Activated naive CD4-positive, alpha-beta T cell treated with Interleukin-2 at 50 U/mL for 16 hours (primary cell): Measurements from ENCODE around the gene CHMP5.

ENCODE experiments used
- DNase-seq: peaks from one replicate; pipeline ENCODE4 v3.0.0-alpha.2; 2020

CHMP5 gene

DNA sequence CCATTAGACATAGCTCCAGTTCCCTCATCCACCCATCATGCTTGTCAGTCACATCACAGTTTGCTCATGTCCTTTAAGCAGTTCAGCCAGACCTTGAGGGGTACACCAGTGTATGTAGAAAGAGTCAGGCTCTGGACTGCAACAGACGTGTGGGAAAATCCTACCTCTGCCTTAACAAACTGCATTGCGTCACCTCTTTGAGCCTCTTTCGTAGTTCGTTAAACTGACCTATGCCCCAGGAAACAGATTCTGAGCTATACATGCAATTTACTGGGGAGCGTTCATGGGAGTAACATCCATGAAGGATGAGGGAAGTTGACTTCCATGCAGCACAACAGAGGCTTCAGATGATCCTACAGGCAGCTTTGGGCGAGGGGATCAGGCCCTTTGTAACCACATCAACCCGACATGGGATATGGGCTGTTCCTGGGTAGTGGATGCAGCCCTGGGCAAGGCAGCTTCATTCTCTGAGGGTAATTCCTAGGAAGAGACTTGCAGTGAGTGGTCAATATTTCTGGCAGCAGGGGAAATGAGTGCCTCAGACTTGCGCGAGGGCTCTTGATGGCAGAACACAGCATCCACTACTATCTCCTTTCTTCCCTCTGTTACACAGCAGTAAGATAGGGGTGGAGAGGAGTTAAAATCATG, 20.6 kb upstream of the CHMP5 start:
- DNase-seq, result no peak

DNA sequence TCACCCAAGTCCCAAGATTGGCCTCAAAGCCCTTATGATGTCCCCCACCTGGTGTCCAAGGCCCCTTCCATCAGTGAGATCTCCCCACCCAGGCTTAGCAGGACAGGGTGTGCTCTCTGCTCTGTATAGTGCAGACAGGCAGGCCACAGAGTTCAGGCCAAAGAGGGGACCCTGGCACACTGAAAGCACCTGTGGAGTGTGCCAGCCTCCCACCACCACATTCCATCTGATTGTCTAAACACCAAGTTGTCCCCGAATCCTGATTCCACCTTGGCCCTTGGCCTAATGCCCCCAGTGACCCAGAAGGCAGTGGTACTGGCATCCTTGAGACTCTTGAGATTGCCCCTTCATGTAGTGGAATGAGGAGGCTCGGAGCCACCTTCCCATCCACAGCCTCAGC, 19.5 kb upstream of the CHMP5 start:
- no peak for DNase-seq

DNA sequence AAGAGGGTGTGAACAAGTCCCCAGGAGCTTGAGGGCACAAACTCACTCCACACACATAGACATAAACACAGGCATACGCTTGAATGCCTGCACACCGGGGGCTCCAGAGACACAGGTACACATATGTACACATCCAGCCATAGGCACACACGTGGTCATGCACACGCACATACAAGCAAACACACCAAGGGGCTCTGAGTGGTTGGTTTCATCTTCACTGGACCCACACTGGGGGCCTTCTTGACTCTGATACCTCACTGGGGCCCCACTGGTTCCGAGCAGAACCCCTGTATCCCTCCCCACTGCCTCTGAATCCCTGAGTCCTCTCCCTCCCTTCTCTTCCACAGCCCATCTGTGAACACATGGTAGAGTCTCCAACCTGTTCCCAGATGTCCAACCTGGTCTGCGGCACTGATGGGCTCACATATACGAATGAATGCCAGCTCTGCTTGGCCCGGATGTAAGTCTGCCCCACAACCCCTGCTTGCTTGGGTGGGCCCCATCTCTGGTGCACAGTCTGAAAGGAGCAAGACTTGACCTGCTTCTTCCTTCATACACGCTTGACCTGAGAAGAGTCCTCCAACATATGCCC, 18.5 kb upstream of the CHMP5 start:
- DNase-seq, result no peak

DNA sequence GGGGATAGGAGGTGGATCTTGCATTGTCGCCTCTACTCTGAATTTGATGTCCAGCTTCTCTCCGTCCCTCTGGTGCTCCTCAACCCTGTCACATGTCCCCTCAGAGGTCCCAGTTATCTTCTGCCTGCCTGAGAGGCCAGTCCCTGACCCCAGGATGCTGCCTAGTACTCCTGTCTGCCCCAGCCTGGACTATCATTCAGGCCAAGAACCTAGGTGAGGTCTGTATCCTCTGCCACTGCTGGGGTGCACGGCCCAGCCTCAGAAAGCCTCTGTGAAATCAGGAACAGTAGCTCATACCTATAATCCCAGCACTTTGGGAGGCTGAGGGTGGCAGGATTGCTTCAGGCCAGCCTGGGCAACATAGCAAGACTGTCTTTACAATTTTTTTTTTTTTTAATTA, 16.2 kb upstream of the CHMP5 start:
- DNase-seq, result no peak

DNA sequence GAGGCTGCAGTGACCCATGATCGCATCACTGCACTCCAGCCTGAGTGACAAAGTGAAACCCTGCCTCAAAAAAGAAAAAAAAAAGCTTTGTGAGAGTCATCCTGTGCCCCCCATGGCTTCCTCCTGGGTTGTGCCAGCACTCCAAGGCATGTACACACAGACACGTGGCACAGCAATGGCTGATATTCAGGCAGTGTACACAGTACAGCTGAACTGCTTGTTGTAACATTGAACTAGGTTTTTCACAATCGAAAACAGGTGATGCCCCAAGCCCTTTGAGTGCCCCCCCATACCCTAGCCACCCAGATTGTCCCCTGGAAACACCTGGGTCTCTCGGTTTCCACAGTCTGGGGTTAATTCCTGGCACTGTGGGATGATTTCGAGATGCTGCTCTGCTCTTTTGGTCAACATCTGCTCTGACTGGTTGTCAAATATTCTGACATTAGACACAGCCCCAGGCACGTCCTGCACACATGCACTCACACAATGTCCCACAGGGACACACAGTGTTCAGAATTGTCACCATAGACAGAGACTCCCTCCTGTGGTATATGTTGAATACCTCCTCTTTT, 15.7 kb upstream of the CHMP5 start:
- DNase-seq, result no peak

DNA sequence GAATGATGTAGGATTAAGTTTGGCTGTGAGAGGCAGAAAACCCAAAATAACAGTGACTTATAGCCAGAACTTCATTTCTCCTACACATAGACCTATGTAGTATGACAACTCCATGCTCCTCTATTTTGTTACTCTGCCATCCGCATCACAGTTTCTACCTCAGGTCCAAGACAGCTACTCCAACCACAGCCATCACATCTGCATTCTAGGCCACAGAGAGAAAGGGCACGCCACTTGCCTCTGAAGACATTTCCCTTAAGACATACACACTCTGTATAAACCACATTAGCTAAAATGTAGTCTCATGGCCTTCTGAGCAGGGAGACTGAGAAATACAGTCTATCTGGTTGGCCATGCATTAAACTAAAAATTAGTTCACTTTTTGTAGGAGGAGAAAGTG, 14.9 kb upstream of the CHMP5 start:
- no peak for DNase-seq

DNA sequence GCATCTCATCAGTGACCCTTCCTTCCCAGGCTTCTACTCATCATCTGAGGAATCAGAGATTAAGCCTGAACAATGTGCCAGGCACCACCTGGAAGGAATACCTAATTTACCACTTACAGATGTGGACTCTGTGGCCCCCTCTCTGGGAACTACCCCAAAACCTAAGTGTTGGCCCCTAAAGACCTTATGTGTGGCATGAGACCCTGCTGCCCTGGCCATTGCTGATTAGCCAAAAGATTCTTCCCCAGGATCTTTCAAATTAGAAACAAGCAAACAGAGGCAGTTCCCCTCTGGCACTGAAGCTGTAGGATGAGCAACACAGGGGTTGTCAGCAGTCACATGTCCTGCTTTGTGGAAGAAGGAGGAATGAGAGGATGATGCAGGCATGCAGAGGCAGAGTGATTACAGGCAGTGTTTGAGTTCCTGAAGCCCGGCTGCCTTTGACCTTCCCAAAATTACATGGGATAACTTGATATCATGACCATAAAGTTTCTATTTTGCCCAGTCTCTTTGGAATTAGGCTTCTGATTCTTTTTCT, 14.3 kb upstream of the CHMP5 start:
- no peak for DNase-seq

DNA sequence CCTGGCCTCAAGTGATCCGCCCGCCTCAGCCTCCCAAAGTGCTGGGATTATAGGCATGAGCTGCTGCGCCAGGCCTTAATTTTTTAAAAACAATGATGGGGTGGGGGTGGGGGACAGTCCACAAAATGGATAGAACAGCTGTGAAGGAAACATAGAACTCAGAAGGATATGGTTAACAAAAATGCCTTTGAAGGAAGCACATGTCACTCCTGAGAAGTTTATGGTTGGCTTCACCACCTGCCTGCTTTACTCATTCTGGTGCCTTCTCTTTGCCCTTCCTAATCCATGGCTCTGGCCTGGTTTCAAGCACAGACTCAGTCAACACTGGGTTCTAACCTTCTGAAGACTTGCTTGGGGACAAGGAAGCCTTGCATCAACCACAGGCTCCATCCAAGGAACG, 10.6 kb upstream of the CHMP5 start:
- no peak for DNase-seq

DNA sequence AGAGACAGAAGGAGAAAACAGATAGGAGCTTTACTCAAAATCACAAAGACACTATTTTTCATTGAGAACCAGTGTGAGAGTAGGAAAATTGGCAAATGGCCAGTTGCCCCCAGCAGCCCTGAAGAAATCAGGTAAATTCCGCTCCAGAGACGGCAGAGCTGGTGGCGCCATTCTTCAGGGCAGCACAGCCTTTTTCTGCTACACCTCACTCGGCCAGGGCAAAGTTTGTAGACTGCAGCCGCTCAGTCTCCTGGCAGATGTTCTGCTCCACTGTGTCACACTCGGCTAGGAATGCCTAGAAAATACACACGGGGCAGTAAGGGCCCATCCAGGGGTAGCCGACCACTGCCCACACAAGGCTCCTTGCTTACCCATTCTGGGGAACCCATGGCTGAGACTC, 9.8 kb upstream of the CHMP5 start:
- no peak for DNase-seq

DNA sequence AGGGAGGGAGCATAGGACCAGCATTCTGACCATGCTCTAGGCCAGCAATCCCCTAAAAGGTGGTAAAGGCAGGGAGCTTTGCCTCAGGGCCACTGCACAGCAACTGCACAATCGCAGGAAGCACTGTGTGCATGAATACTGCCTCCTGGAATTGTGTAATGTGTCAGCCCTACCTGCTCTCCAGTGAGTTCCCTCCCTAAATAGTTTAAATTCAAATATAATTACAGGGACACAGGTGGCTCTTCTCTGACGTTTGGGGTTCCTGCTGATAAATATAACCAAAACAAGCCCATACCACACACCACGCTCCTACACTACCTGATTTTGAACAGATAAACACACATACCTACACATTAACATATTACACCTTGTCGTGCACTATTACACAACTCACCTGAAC, 9.4 kb upstream of the CHMP5 start:
- no peak for DNase-seq

DNA sequence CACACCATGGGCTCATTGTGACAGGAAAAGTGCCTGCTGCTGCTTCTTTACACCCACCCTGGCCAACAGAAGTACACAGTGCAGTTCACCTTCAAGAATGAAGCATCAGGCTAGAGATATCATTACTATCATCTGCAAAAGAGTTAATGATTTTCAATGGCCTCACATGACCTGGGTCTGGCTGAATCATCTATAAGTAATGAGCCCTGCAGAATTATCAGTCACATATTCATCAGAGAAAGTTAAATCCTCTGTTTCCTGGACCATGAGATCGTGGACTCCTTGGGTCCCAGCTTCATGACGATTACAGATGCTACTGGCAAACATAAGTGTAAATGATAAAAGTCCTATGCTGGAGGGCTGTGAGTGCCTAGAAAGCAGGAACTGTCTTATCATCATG, 8.6 kb upstream of the CHMP5 start:
- DNase-seq, result no peak

DNA sequence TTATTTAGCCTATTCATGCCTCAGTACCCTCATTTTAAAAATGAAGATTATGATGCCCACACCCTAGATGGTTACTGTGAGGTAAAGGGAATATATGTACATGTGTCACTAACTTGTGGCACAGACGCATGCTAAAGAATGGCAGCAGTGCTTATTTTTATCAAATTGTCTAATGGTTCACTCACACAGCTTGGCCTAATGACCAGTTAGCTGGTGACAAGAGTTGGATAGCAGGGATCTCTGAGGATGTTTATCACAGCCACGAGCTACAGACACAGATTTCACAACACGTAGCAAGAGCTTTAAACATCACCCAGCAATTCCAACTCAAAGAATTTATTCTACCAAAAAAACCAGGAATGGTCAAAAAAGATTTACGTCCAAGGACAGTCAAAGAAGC, 7.6 kb upstream of the CHMP5 start:
- no peak for DNase-seq

DNA sequence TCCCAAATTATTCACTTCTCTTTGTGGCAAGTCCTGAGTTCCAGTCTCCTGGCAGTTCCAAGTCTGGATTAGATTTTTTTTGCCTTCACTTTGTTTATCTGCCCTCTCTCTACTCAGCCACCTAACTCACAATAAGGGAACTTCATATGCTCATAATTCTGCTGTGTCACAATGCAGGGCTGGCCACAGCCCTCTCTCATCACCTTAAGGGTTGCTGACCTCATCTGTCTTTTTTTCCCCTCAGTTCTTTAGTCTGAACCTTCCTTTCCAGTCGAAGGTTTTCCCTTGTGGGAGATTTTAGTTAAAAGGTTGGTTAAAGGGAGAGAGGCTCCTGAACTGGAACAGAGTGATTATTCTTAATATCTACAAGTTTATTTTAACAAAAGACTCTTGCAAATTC, 4.5 kb upstream of the CHMP5 start:
- no peak for DNase-seq

DNA sequence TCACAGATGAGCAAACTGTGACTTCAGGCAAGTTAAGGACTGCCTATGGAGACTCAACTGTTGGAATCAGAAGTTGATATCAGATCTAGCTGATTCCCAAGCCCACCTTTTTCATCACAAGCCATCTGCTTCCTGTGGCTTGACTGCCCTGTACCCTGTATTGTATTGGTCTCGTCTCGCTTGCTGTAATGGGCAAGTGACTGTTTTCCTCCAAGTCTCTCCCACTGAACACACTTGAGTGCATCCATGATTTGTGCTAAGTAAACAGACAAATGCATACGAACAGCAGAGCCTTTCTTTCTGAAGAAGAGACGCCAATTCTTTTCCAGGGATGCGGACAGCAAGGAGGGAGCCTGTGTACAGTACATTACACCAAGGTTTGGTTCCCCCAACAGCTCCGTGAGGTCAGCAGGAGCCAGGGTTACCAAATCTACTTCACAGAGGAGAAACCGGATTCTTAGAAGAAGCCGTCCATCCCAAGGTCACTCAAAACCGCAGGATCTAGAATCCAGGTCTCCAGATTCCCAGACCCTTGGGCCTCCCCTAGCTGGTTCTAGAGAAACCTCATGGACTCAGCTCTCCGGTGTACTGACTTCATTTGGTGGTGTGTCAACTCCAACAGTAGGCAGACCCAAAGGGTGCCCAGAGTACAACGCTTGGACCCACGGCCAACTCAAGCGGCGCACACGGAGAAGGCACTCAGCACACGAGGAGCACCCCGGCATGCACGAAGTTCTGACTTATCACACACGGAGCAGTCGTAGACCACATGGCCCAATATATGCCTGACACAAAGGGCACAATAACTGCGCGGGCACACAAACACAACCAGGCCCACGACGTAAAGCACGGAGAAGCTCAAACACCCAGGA, 1.5 kb upstream of the CHMP5 start:
- DNase-seq, result peak; percentile 28

DNA sequence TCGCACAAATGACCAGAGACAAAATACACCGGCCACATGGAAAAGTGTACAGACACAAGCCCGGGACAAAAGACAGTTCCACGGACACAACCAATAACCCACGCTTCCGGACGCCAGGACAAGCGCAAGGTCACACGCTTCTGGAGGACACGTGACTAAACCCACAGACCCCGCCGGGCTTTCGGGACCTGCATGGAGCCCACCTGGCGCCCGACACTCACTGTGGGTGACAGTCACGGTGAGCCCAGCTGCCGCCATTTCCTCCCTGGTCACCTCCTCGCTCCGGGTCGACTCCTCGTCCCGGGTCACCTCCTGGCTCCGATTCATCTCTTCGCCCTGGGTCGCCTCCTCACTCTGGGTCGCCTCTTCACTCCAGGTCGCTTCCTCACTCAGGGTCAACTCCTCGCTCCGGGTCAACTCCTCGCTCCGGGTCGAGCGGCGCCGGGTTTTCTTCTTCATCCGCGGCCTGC, 811 bp upstream of the CHMP5 start:
- DNase-seq, result peak; percentile 42

DNA sequence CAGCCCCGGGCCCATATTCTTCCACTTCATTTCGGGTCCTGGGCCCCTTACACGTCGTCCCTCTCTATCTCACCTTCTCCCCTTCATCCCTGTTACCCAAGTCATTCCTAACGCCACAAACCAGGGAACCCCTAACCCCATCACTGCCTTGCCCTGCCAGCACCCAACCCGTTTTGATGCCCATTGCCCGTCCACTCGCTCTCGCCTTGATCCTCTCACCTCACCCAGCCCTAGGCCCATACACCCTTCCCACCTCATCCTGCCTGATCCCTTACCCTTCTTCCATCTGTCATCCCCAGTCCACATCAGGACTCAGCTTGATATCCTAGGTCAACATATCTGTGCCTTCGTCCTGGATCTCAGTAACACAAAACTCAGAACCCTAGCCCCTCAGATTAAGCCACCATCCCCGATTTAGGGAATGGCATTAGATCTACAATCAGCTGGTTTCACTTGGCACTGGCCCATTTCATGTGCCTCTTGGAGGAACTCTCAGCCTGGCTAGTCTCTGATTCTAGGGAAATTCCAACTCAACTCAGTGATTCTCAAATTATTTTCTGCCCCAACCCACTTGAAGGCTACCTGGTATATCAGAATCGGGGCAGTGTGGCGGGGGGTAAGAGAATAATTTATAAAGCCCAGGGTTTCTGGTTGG, 489 bp downstream of the CHMP5 start:
- DNase-seq, result no peak

DNA sequence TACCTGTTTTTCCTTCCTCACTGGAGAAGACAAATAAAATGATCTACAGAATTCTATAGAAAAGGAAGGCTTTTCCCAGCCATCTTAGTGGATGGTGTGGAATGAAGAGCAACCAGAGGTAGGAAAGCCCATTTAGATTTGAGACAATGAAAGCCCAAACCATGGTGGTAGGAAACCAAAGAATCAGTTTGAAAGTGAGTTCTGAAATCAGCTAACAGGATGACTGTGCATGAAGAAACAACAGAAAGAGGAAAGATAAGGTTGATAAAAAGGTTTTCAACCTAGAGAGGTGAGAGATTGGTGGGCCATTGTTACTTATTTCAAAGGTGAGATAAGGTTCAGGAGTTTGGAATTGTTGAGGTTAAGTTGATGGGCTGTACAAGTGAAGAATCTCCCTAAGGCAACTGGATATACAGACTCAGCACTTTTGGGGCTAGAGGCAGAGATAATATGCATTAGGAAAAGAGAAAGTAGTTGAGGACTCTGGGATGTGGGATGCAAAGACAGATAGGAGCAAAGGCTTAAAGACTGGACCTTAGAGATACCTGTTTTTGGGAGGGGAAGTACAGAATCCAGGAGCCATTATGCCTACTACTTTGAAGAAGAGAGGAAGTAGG, 2.4 kb downstream of the CHMP5 start:
- DNase-seq, result no peak

DNA sequence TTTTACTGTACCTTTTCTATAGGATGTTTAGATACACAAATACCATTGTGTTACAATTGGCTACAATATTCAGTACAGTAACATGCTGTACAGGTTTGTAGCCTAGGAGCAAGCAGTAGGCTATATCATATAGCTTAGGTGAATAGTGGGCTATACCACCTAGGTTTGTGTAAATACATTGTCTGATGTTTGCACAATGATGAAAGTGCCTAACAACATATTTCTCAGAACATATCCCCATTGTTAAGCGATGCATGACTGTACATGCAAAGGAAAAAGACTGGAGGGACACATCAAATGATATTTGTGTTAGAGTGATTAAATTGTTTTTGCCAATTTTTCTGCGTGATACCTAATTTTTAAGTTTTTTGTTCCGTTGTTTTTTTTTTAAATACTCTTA, 5.3 kb downstream of the CHMP5 start:
- DNase-seq, result no peak

DNA sequence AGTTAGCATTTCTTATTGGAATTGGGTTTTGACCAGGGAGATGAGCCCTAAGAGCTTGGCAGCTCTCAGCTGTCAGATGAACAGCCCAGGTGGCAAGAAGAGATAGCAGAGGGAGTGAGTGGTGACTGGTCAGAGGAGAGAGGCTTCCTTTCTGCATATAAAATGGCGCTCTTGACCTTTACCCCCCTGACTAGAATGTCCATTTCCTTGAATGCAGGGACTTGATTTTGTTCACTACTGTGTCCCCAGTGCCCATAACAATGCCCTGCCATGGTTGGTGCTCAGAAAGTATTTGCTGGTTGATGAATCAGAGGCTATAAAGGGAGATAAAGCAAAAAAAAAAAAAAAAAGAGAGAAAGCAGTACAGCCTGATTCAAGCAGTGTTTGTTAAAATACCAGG, 7.2 kb downstream of the CHMP5 start:
- DNase-seq, result no peak

DNA sequence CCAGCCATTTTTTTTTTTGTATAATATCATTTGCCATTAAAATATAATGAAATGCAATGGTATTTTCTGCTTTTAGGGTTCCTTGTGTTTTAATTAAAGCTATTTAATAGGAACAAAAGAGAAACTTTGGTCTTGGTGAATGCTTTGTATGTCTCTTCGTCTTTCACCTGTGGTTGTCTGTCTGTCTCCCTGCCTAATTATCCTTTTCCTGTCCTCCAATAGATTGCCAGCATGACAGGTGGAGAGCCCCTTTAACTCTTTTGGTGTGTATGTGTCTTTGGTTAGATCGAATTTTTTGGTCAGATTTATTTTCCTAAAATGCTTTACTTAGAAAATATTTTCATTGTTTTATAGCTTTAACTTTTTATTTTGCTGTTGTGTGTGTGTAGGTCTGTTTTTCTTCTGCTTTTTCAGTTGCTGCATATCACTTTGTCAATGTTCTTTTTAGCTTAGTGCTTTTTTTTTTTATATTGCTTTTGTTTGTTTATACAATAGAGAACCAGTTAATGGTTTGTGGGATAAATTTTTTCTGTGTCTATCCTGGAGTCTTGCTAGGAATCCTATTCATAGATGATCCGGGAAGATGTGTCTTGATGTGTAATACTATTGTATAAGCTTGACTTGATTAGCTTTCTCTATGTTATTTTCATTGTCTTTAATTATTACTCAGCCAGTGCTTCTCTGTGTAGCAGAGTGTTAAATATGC, 8.6 kb downstream of the CHMP5 start:
- no peak for DNase-seq

DNA sequence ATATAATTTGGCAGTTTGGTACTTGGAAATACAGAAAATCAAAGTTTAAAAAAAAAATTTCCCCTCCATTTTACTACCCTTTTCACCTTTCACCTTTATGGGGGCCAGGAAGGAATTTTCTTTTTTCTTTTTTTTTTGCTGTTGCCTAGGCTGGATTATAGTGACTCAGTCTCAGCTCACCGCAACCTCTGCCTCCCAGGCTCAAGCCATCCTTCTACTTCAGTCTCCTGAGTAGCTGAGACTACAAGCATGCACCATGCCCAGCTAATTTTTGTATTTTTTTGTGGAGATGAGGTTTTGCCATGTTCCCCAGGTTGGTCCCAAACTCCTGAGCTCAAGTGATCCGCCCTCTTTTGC, 9.1 kb downstream of the CHMP5 start:
- no peak for DNase-seq

DNA sequence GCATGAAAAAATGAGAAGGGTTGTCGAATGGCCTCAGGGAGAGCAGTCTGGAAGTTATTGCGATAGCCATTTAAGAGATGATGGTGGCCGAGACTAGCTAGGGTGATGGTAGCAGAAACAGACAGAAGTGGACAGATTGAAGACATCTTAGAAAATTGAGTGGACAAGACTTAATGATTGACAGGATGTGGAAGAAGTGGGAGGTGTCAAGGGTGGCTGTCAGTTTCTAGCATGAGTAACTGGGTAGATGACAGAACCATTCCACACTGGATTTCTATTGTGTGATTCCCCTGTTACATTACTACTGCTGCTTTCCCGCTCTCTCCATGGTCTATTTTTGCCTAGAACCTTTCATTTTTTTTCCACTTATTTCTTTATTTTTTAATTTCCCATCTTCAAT, 12.6 kb downstream of the CHMP5 start:
- no peak for DNase-seq
